Endothelial cell of umbilical vein (primary cell): ENCODE results near the gene PLD1. TPM values are rescaled to one million over a fixed set of nuclear protein-coding genes. Genes with fewer than 3 reads are reported as not detected.

Experiments
- BruUV-seq: library from RNA; stranded (reverse); fragments of 400-500 nt; replicated peaks from 2 replicates; lab custom pipeline; 2021; lab: Mats Ljungman, UMichigan
- CTCF ChIA-PET: fragments of 300-600, 350-600 bp; sonication (Branson Sonifier 250); formaldehyde crosslinking; loops from one replicate; lab custom pipeline; 2021; ENCODE audit warnings: antibody characterized with exemption, inconsistent platforms; lab: Charles Lee
- POLR2A ChIA-PET: fragments of 300-600, 350-600 bp; sonication (Branson Sonifier 250); formaldehyde crosslinking; loops from one replicate; lab custom pipeline; 2021; ENCODE audit warnings: antibody characterized with exemption, inconsistent platforms; lab: Charles Lee
- DNase-seq: peaks from one replicate; pipeline ENCODE4 v3.0.0-alpha.2; 2011; ENCODE audit warnings: low read depth, low spot score
- FAIRE-seq: peaks from 2 replicates; lab custom pipeline; 2011; peaks lifted over from hg19 to GRCh38; lab: Jason Lieb, UNC
- H2AFZ ChIP-seq: 2 replicates; pipeline ENCODE4 v1.6.0; 2012; ENCODE audit warnings: low read depth, low read length, control low read depth, inconsistent platforms
- H3K27ac ChIP-seq: 2 replicates; pipeline ENCODE4 v1.5.1; 2011; ENCODE audit warnings: low read depth, mild to moderate bottlenecking, control low read depth, low read length, moderate library complexity; ENCODE audit not compliant: insufficient read depth
- H3K27me3 ChIP-seq, 2 experiments: 2 replicates each; pipeline versions ENCODE4 v1.6.0 to v1.6.1; 2011; ENCODE audit warnings: low read length in 2 of 2, mixed read lengths in 1 of 2; ENCODE audit not compliant: control insufficient read depth in 2 of 2, insufficient read depth in 2 of 2
- H3K36me3 ChIP-seq, 2 experiments: 2 replicates in 1 of 2; 3 replicates in 1 of 2; pipeline ENCODE4 v1.5.1; 2011; ENCODE audit warnings: low read length in 2 of 2, mild to moderate bottlenecking in 1 of 2, moderate library complexity in 1 of 2; ENCODE audit not compliant: control insufficient read depth in 2 of 2, insufficient read depth in 2 of 2; ENCODE audit errors: extremely low read depth in 1 of 2
- H3K4me1 ChIP-seq: 3 replicates; pipeline ENCODE4 v1.5.1; 2011; ENCODE audit warnings: mild to moderate bottlenecking, low read length; ENCODE audit not compliant: control insufficient read depth, insufficient read depth; ENCODE audit errors: extremely low read depth
- H3K4me2 ChIP-seq: 2 replicates; pipeline ENCODE4 v1.6.1; 2011; ENCODE audit warnings: low read length, control low read depth, mixed read lengths; ENCODE audit not compliant: insufficient read depth
- H3K4me3 ChIP-seq, 3 experiments: fragments of 200-600 bp in 1 of 3; sonication (generic), shearing (Covaris generic) in 1 of 3; replicated peaks in 1 of 3; 2 replicates each; pipeline ENCODE4 v1.5.1; 2011 to 2016; ENCODE audit warnings: control low read depth in 3 of 3, low read length in 3 of 3, mild to moderate bottlenecking in 2 of 3, inconsistent platforms in 1 of 3, low read depth in 1 of 3, moderate library complexity in 1 of 3; ENCODE audit not compliant: insufficient read depth in 1 of 3
- H3K79me2 ChIP-seq: 2 replicates; pipeline ENCODE4 v1.6.0; 2012; ENCODE audit warnings: low read length, inconsistent platforms; ENCODE audit not compliant: control insufficient read depth, insufficient read depth
- H3K9ac ChIP-seq: replicated peaks from 2 replicates; pipeline ENCODE3; 2011; ENCODE audit warnings: low read length, control low read depth; ENCODE audit not compliant: insufficient read depth; ENCODE audit errors: extremely low read depth
- H3K9me1 ChIP-seq: replicated peaks from 3 replicates; pipeline ENCODE4 v1.6.0; 2011; ENCODE audit warnings: mild to moderate bottlenecking, low read length; ENCODE audit not compliant: control insufficient read depth, insufficient read depth; ENCODE audit errors: extremely low read depth
- H3K9me3 ChIP-seq: replicated peaks from 2 replicates; pipeline ENCODE4 v1.5.1; 2012; ENCODE audit warnings: low read length, inconsistent platforms; ENCODE audit not compliant: control insufficient read depth, insufficient read depth
- H4K20me1 ChIP-seq: replicated peaks from 2 replicates; pipeline ENCODE3; 2011; ENCODE audit warnings: mild to moderate bottlenecking, low read length; ENCODE audit not compliant: control insufficient read depth, insufficient read depth; ENCODE audit errors: extremely low read depth
- EZH2 ChIP-seq: IDR thresholded peaks from 2 replicates; pipeline ENCODE4 v1.6.1; 2012; ENCODE audit warnings: borderline replicate concordance, low read depth, mild to moderate bottlenecking, moderate library complexity, low read length, inconsistent platforms; ENCODE audit not compliant: severe bottlenecking
- FOS ChIP-seq: IDR thresholded peaks from 2 replicates; pipeline ENCODE4 v1.6.1; 2011; ENCODE audit warnings: mild to moderate bottlenecking, low read length, moderate library complexity, borderline replicate concordance; ENCODE audit not compliant: insufficient read depth
- GATA2 ChIP-seq: IDR thresholded peaks from 2 replicates; pipeline ENCODE4 v1.7.0; 2011; ENCODE audit warnings: low read depth, mild to moderate bottlenecking, moderate library complexity, mixed read lengths, low read length; ENCODE audit not compliant: insufficient read length, insufficient read depth
- JUN ChIP-seq: IDR thresholded peaks from 2 replicates; pipeline ENCODE4 v1.6.1; 2011; ENCODE audit warnings: borderline replicate concordance, low read depth; ENCODE audit not compliant: insufficient read length, insufficient read depth
- MYC ChIP-seq: IDR thresholded peaks from one replicate; pipeline ENCODE4 v1.6.1; 2011; ENCODE audit warnings: mild to moderate bottlenecking, low read depth, low read length
- POLR2A ChIP-seq: IDR thresholded peaks from 2 replicates; pipeline ENCODE4 v1.6.1; 2012; ENCODE audit warnings: low read depth, mild to moderate bottlenecking, control low read depth, low read length
- POLR2AphosphoS5 ChIP-seq: IDR thresholded peaks from 2 replicates; pipeline ENCODE4 v1.6.1; 2012; ENCODE audit warnings: low read depth, mild to moderate bottlenecking, control low read depth, low read length, moderate library complexity; ENCODE audit not compliant: insufficient read depth
- dilution Hi-C: fragments of 300-500 bp; cut with MboI; formaldehyde crosslinking; loops from one replicate; pipeline ENCODE4 v1.15.0; 2019; ENCODE audit warnings: low sequenced_read_pairs; ENCODE audit not compliant: extremely low pct_ligation_motif_present
- intact Hi-C: fragments of 100-400 bp; cut with micrococcal nuclease; formaldehyde crosslinking; loops from one replicate; pipeline ENCODE4 v1.10.0; 2022
- polyA plus RNA-seq, 4 experiments: library from polyadenylated mRNA; depleted of rRNA in 3 of 4; stranded (reverse) in 3 of 4; unstranded in 1 of 4; fragments of >200 nt; gene quantifications; 2 replicates each; pipeline versions ENCODE4 v1.2.1 to v1.2.3, GENCODE V29; 2011 to 2012; ENCODE audit warnings: missing spikeins in 1 of 4
- total RNA-seq: library from RNA; stranded (reverse); gene quantifications from 2 replicates; pipeline ENCODE4 v1.2.3, GENCODE V29; 2021
- TF ChIP-seq, protein P1 (sequence below), 2 donors: IDR thresholded peaks; 1 replicate in 1 of 2; 2 replicates in 1 of 2; pipeline ENCODE4 v1.5.1; 2011; ENCODE audit warnings: low read length in 2 of 2, mild to moderate bottlenecking in 2 of 2, moderate library complexity in 2 of 2, control low read depth in 1 of 2, inconsistent platforms in 1 of 2, low read depth in 1 of 2; ENCODE audit not compliant: insufficient read depth in 1 of 2; ENCODE audit errors: extremely low read depth in 1 of 2
- TF ChIP-seq, protein P2 (sequence below): IDR thresholded peaks from 2 replicates; pipeline ENCODE4 v1.6.1; 2011; ENCODE audit not compliant: insufficient read depth, insufficient read length

Gene PLD1
- total and polyA plus RNA-seq, 2 donors (not counting 3 experiments of a cell fraction or from before 2014, with no cell fraction given), result 42.0 to 108 TPM

- BruUV-seq, result no TSS peak
- no peaks in the 10 kb centered on the region for H3K9me1 ChIP-seq
- H3K4me2 ChIP-seq, result no peak overlapping the region
- no peaks in the 10 kb centered on the region for H3K27me3 ChIP-seq
- H3K27ac ChIP-seq, result no peak overlapping the region
- TF ChIP-seq GATA2 (no peak), EZH2 (no peak), JUN (no peak)
- no peak overlapping the region for H2AFZ ChIP-seq
- intact Hi-C loops (no loop called here), dilution Hi-C loops (no loop called here)
- no peaks in the 10 kb centered on the region for H3K4me1 ChIP-seq
- DNase-seq (no peak), FAIRE-seq (no peak)
- CTCF ChIA-PET, result no interaction called here
- POLR2A ChIA-PET, result no interaction called here
- H3K9ac ChIP-seq, result no peak overlapping the region
- no peaks in the 10 kb centered on the region for H3K9me3 ChIP-seq
- no peaks in the 10 kb centered on the region for H4K20me1 ChIP-seq
- H3K79me2 ChIP-seq, result no peaks in the 10 kb centered on the region
- peaks cover 0 to 26% of the 10 kb centered on the region in 2 experiments for H3K36me3 ChIP-seq
- H3K4me3 ChIP-seq, result no peak overlapping the region
Measured at GRCh38 chr3:171606151-171606751, 204.0 kb downstream of the PLD1 start.

DNA sequence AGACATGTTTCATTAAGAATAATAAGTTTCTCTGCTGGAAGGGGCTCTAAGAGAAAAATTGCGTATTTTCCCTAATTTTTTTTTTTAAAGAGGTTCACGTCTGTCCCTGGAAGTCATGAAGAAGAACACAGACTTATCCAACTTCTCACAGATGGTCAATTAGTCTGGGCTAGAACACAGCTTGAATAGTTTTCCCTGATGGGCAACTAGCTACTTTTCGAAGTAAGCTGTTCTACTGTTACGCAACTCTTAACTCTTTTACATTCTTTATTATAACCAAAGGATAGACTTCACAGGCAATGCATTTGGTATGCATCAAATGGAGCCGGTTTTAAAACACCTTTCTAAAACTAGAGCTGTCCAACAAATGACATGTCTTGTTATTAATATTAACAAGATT, 205.9 kb downstream of the PLD1 start:
- no peak overlapping the region for H3K9ac ChIP-seq
- no peak for DNase-seq
- no peaks in the 10 kb centered on the region for H3K9me1 ChIP-seq
- H3K79me2 ChIP-seq, result no peaks in the 10 kb centered on the region
- H3K36me3 ChIP-seq, result peaks cover 0 to 22% of the 10 kb centered on the region in 2 experiments
- ChIA-PET POLR2A (interaction anchor here (0.7 kb wide), 1 partner anchor 8 kb away, joined by 3 read pairs; no protein-coding TSS in a partner anchor), CTCF (interaction anchor here (0.8 to 1.0 kb wide), 2 partner anchors 10 to 643 kb away, joined by 3 to 6 read pairs; no protein-coding TSS in a partner anchor)
- H3K4me1 ChIP-seq, result no peaks in the 10 kb centered on the region
- no peaks in the 10 kb centered on the region for H4K20me1 ChIP-seq
- intact Hi-C loops, result no loop called here
- dilution Hi-C loops, result no loop called here
- no peak overlapping the region for H3K4me2 ChIP-seq
- TF ChIP-seq EZH2 (no peak), POLR2A (no peak), FOS (no peak), GATA2 (no peak), POLR2AphosphoS5 (no peak), MYC (no peak), JUN (no peak)
- TF ChIP-seq, protein P1, sequence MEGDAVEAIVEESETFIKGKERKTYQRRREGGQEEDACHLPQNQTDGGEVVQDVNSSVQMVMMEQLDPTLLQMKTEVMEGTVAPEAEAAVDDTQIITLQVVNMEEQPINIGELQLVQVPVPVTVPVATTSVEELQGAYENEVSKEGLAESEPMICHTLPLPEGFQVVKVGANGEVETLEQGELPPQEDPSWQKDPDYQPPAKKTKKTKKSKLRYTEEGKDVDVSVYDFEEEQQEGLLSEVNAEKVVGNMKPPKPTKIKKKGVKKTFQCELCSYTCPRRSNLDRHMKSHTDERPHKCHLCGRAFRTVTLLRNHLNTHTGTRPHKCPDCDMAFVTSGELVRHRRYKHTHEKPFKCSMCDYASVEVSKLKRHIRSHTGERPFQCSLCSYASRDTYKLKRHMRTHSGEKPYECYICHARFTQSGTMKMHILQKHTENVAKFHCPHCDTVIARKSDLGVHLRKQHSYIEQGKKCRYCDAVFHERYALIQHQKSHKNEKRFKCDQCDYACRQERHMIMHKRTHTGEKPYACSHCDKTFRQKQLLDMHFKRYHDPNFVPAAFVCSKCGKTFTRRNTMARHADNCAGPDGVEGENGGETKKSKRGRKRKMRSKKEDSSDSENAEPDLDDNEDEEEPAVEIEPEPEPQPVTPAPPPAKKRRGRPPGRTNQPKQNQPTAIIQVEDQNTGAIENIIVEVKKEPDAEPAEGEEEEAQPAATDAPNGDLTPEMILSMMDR (IDR thresholded peaks at IDR 0.05; ENCODE audit: extremely low read depth in 1 of 2, insufficient read depth in 1 of 2, low read depth in 1 of 2, low read length in 2 of 2), result no peak
- TF ChIP-seq, protein P2, sequence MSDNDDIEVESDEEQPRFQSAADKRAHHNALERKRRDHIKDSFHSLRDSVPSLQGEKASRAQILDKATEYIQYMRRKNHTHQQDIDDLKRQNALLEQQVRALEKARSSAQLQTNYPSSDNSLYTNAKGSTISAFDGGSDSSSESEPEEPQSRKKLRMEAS, result no peak
- no TSS peak for BruUV-seq
- no peak for FAIRE-seq
- no peaks in the 10 kb centered on the region for H3K27me3 ChIP-seq
- H3K9me3 ChIP-seq, result no peaks in the 10 kb centered on the region
- no peak overlapping the region for H3K4me3 ChIP-seq
- no peak overlapping the region for H3K27ac ChIP-seq
- H2AFZ ChIP-seq, result no peak overlapping the region
